Measurements from ENCODE around the gene HDHD2. TPM values are rescaled to one million over a fixed set of nuclear protein-coding genes. Genes with fewer than 3 reads are reported as not detected.

HDHD2 gene
- total RNA-seq, 1 donor from 2014 or later: 85.0 TPM

DNA sequence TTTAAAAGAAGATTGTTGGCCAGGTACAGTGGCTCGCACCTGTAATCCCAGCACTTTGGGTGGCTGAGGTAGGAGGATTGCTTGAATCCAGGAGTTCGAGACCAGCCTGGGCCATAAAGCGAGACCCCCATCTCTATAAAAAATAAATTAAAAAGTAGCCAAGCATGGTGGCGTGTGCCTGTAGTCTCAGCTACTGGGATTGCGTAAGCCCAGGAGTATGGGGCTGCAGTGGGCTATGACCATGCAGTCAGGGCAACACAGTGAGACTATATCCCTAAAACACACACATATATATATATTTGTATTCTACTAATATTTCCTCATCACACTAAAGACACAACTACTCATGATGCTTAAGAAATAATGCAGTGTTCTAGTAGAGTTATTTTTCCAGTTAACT, 7.1 kb downstream of the HDHD2 start:
- peaks cover 15% of the 10 kb centered on the region for H3K36me3 Mint-ChIP-seq

DNA sequence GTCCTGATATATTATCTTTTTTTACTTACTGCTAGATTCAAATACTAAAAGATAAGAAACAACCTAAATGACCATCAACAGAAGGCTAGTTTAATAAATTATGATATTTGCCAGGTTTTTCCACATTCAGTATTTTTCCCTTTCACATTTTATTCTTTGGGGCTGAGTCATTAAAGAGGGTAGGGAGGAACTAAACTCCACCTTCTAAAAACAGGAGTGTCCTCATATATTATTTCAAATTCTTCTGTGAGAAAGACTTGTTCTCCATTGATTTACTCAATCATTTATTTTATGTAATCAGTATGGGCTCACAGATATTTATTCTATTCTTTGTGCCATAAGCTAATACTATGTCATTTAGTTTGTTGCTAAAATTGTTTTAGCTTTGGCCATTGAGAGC, 9.0 kb downstream of the HDHD2 start:
- Histone ChIP-seq H3K9me3 (ENCODE audit: low read depth) (no peaks in the 10 kb centered on the region), H3K4me1 (no peaks in the 10 kb centered on the region), H3K79me2 (ENCODE audit: low read depth) (peaks cover 87% of the 10 kb centered on the region), H3K9ac (no peak overlapping the region), H3K4me2 (no peak overlapping the region), H3K27ac (no peak overlapping the region), H3K36me3 (peaks cover 2% of the 10 kb centered on the region), H4K20me1 (ENCODE audit: low read depth) (peaks cover 25% of the 10 kb centered on the region), H3K27me3 (no peaks in the 10 kb centered on the region), H2AFZ (replicated peaks) (no peak overlapping the region), H3K4me3 (no peak overlapping the region), H3F3A (ENCODE audit: low read depth) (no peaks in the 10 kb centered on the region)
- Mint-ChIP-seq H3K36me3 (peaks cover 15% of the 10 kb centered on the region), H3K9me3 (no peaks in the 10 kb centered on the region), H3K27ac (no peak overlapping the region), H3K4me3 (no peak overlapping the region), H3K27me3 (ENCODE audit: insufficient read depth, low read depth) (peaks cover 3% of the 10 kb centered on the region), H3K4me1 (no peaks in the 10 kb centered on the region)
- no peak for TF ChIP-seq EZH2phosphoT487 (IDR thresholded peaks at IDR 0.05)
- TF ChIP-seq, protein P1, sequence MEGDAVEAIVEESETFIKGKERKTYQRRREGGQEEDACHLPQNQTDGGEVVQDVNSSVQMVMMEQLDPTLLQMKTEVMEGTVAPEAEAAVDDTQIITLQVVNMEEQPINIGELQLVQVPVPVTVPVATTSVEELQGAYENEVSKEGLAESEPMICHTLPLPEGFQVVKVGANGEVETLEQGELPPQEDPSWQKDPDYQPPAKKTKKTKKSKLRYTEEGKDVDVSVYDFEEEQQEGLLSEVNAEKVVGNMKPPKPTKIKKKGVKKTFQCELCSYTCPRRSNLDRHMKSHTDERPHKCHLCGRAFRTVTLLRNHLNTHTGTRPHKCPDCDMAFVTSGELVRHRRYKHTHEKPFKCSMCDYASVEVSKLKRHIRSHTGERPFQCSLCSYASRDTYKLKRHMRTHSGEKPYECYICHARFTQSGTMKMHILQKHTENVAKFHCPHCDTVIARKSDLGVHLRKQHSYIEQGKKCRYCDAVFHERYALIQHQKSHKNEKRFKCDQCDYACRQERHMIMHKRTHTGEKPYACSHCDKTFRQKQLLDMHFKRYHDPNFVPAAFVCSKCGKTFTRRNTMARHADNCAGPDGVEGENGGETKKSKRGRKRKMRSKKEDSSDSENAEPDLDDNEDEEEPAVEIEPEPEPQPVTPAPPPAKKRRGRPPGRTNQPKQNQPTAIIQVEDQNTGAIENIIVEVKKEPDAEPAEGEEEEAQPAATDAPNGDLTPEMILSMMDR (IDR thresholded peaks at IDR 0.05): no peak
- TF ChIP-seq EZH2 (IDR thresholded peaks at IDR 0.05): no peak
- DNase-seq (ENCODE audit: low spot score): no peak

More for the DNA sequence above, 7.1 kb downstream of the HDHD2 start:
- Mint-ChIP-seq H3K4me1 (no peaks in the 10 kb centered on the region), H3K27me3 (ENCODE audit: insufficient read depth, low read depth) (no peaks in the 10 kb centered on the region), H3K27ac (no peak overlapping the region), H3K9me3 (no peaks in the 10 kb centered on the region), H3K4me3 (no peak overlapping the region)
- H3K27me3 ChIP-seq: no peaks in the 10 kb centered on the region
- H3K4me2 ChIP-seq: no peak overlapping the region
- H3K9ac ChIP-seq: no peak overlapping the region
- peaks cover 29% of the 10 kb centered on the region for H4K20me1 ChIP-seq (ENCODE audit: low read depth)
- no peaks in the 10 kb centered on the region for H3F3A ChIP-seq (ENCODE audit: low read depth)
- H2AFZ ChIP-seq (replicated peaks): no peak overlapping the region
- H3K36me3 ChIP-seq: no peaks in the 10 kb centered on the region
- no peak overlapping the region for H3K27ac ChIP-seq
- no peaks in the 10 kb centered on the region for H3K4me1 ChIP-seq
- H3K4me3 ChIP-seq: no peak overlapping the region
- DNase-seq (ENCODE audit: low spot score): no peak
- TF ChIP-seq EZH2 (IDR thresholded peaks at IDR 0.05) (no peak), EZH2phosphoT487 (IDR thresholded peaks at IDR 0.05) (no peak)
- TF ChIP-seq, protein P1 (IDR thresholded peaks at IDR 0.05): no peak
- no peaks in the 10 kb centered on the region for H3K9me3 ChIP-seq (ENCODE audit: low read depth)
- peaks cover 94% of the 10 kb centered on the region for H3K79me2 ChIP-seq (ENCODE audit: low read depth)

DNA sequence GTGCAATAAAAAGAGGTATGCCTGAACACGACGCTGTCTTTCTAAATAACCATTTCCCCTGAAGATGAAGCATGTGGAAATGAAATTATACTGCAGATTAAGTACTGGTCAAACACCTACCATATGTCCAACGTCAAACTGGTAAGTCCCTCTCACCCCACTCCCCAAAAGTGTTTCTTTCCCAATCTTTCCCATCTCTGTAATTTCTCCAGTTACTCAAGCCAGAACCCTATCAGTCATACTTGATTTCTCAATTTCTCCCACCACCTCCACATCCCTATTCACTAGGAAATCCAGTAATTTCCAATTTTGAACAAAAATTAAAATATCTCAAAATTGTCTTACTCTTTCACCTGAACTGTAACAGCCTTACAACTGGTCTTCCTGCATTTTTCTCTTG, 29.2 kb downstream of the HDHD2 start:
- Histone ChIP-seq H3K79me2 (ENCODE audit: low read depth) (no peaks in the 10 kb centered on the region), H3K4me2 (no peak overlapping the region), H3K27me3 (no peaks in the 10 kb centered on the region), H3K9me3 (ENCODE audit: low read depth) (no peaks in the 10 kb centered on the region), H3K9ac (no peak overlapping the region), H3K27ac (no peak overlapping the region), H3K4me1 (peaks cover 8% of the 10 kb centered on the region), H3K36me3 (peaks cover 3% of the 10 kb centered on the region), H2AFZ (replicated peaks) (no peak overlapping the region), H4K20me1 (ENCODE audit: low read depth) (no peaks in the 10 kb centered on the region), H3K4me3 (no peak overlapping the region), H3F3A (ENCODE audit: low read depth) (peaks cover 12% of the 10 kb centered on the region)
- no peaks in the 10 kb centered on the region for H3K9me3 Mint-ChIP-seq
- no peaks in the 10 kb centered on the region for H3K27me3 Mint-ChIP-seq (ENCODE audit: insufficient read depth, low read depth)
- DNase-seq (ENCODE audit: low spot score): no peak
- peaks cover 3% of the 10 kb centered on the region for H3K4me1 Mint-ChIP-seq
- no peak overlapping the region for H3K4me3 Mint-ChIP-seq
- H3K36me3 Mint-ChIP-seq: peaks cover 25% of the 10 kb centered on the region
- H3K27ac Mint-ChIP-seq: no peak overlapping the region
- TF ChIP-seq EZH2phosphoT487 (IDR thresholded peaks at IDR 0.05) (no peak), EZH2 (IDR thresholded peaks at IDR 0.05) (no peak)
- TF ChIP-seq, protein P1 (IDR thresholded peaks at IDR 0.05): no peak
